IMR-90 (cell line): ENCODE results near the gene GARS1. TPM values are rescaled to one million over a fixed set of nuclear protein-coding genes. Genes with fewer than 3 reads are reported as not detected.

Experiments used
- ATAC-seq: fragments of 200-7000 bp; cut with Tn5 transposase; 2 replicates; pipeline ENCODE4 v1.9.1; 2020; ENCODE audit warnings: low read depth, mild to moderate bottlenecking, moderate library complexity
- BruUV-seq: library from RNA; stranded (reverse); fragments of 400-500 nt; replicated peaks from 2 replicates; lab custom pipeline; 2021; lab: Mats Ljungman, UMichigan
- CTCF ChIA-PET: fragments of 300-600 bp; formaldehyde crosslinking; extraction: SDS; loops from one replicate; lab custom pipeline; 2021; ENCODE audit warnings: antibody characterized with exemption; lab: Yijun Ruan, JAX
- POLR2A ChIA-PET: fragments of 300-600 bp; sonication (Branson Sonifier 250); formaldehyde crosslinking; loops from one replicate; lab custom pipeline; 2022; ENCODE audit warnings: antibody characterized with exemption; ENCODE audit not compliant: unreplicated experiment; lab: Charles Lee
- DNase-seq: peaks from one replicate; pipeline ENCODE4 v3.0.0; 2013
- H2AFZ ChIP-seq: replicated peaks from 2 replicates; pipeline ENCODE3; 2013; ENCODE audit warnings: low read length, mild to moderate bottlenecking; ENCODE audit not compliant: poor library complexity
- H2AK5ac ChIP-seq: 2 replicates; pipeline ENCODE4 v1.6.1; 2013; ENCODE audit warnings: low read depth, low read length, inconsistent platforms
- H2AK9ac ChIP-seq: replicated peaks from 2 replicates; pipeline ENCODE3; 2013; ENCODE audit warnings: mild to moderate bottlenecking, low read depth, low read length, moderate library complexity; ENCODE audit not compliant: poor library complexity
- H2BK120ac ChIP-seq: 2 replicates; pipeline ENCODE4 v1.6.1; 2013; ENCODE audit warnings: low read depth, low read length, inconsistent platforms
- H2BK15ac ChIP-seq: 3 replicates; pipeline ENCODE4 v1.6.1; 2013; ENCODE audit warnings: low read depth, low read length, inconsistent platforms
- H2BK20ac ChIP-seq: 2 replicates; pipeline ENCODE4 v1.6.1; 2013; ENCODE audit warnings: low read depth, mild to moderate bottlenecking, inconsistent platforms, low read length, moderate library complexity
- H2BK5ac ChIP-seq: 2 replicates; pipeline ENCODE4 v1.6.1; 2013; ENCODE audit warnings: mild to moderate bottlenecking, low read depth, low read length, inconsistent platforms; ENCODE audit not compliant: poor library complexity, severe bottlenecking
- H3K14ac ChIP-seq: replicated peaks from 2 replicates; pipeline ENCODE4 v1.6.1; 2013; ENCODE audit warnings: low read depth, low read length, inconsistent platforms
- H3K18ac ChIP-seq: 2 replicates; pipeline ENCODE4 v1.6.1; 2013; ENCODE audit warnings: low read depth, low read length, control low read depth
- H3K23ac ChIP-seq: 2 replicates; pipeline ENCODE4 v1.6.1; 2013; ENCODE audit warnings: low read depth, low read length, inconsistent platforms
- H3K27ac ChIP-seq: 2 replicates; pipeline ENCODE4 v1.5.1; 2013; ENCODE audit warnings: mild to moderate bottlenecking, control low read depth, low read length; ENCODE audit not compliant: insufficient read depth
- H3K27me3 ChIP-seq: 2 replicates; pipeline ENCODE4 v1.6.1; 2013; ENCODE audit warnings: low read length; ENCODE audit not compliant: control insufficient read depth, insufficient read depth
- H3K36me3 ChIP-seq: 2 replicates; pipeline ENCODE4 v1.6.1; 2013; ENCODE audit warnings: low read length, mixed read lengths; ENCODE audit not compliant: control insufficient read depth, insufficient read depth
- H3K4ac ChIP-seq: 2 replicates; pipeline ENCODE4 v1.6.1; 2013; ENCODE audit warnings: low read depth, low read length, inconsistent platforms
- H3K4me1 ChIP-seq: 2 replicates; pipeline ENCODE4 v1.6.1; 2013; ENCODE audit warnings: low read length, mixed read lengths; ENCODE audit not compliant: control insufficient read depth, insufficient read depth
- H3K4me2 ChIP-seq: 2 replicates; pipeline ENCODE4 v1.6.1; 2013; ENCODE audit warnings: low read depth, mild to moderate bottlenecking, control low read depth, low read length, moderate library complexity
- H3K4me3 ChIP-seq: 2 replicates; pipeline ENCODE4 v1.5.1; 2013; ENCODE audit warnings: low read depth, mild to moderate bottlenecking, control low read depth, low read length, moderate library complexity; ENCODE audit not compliant: insufficient read depth
- H3K56ac ChIP-seq: 2 replicates; pipeline ENCODE4 v1.6.1; 2013; ENCODE audit warnings: low read length, inconsistent platforms; ENCODE audit not compliant: insufficient read depth; ENCODE audit errors: extremely low read depth
- H3K79me1 ChIP-seq, 2 experiments: 2 replicates each; pipeline ENCODE4 v1.6.1; 2013; ENCODE audit warnings: low read length in 2 of 2, inconsistent platforms in 1 of 2, low read depth in 1 of 2
- H3K9ac ChIP-seq: 2 replicates; pipeline ENCODE4 v1.6.1; 2013; ENCODE audit warnings: low read depth, low read length, control low read depth
- H3K9me1 ChIP-seq: 2 replicates; pipeline ENCODE4 v1.6.1; 2013; ENCODE audit warnings: low read length, inconsistent platforms; ENCODE audit not compliant: insufficient read depth
- H3K9me3 ChIP-seq: 2 replicates; pipeline ENCODE4 v1.6.1; 2013; ENCODE audit warnings: low read length; ENCODE audit not compliant: control insufficient read depth, insufficient read depth
- H4K20me1 ChIP-seq: 2 replicates; pipeline ENCODE4 v1.6.1; 2013; ENCODE audit warnings: low read length, inconsistent platforms; ENCODE audit not compliant: insufficient read depth
- H4K5ac ChIP-seq: 2 replicates; pipeline ENCODE4 v1.6.1; 2013; ENCODE audit warnings: mild to moderate bottlenecking, low read depth, low read length, control low read depth
- H4K8ac ChIP-seq, 2 experiments: 2 replicates each; pipeline ENCODE4 v1.6.1; 2013; ENCODE audit warnings: low read depth in 2 of 2, low read length in 2 of 2, control low read depth in 1 of 2, inconsistent platforms in 1 of 2
- H4K91ac ChIP-seq: 2 replicates; pipeline ENCODE4 v1.6.1; 2013; ENCODE audit warnings: low read depth, low read length, inconsistent platforms; ENCODE audit not compliant: insufficient read depth
- CEBPB ChIP-seq: IDR thresholded peaks from 2 replicates; pipeline ENCODE4 v1.6.1; 2012; ENCODE audit warnings: low read depth, low read length, improper control_type of control experiment
- CHD1 ChIP-seq: IDR thresholded peaks from 2 replicates; pipeline ENCODE4 v1.6.1; 2012; ENCODE audit warnings: low read depth, low read length, improper control_type of control experiment
- MAZ ChIP-seq: IDR thresholded peaks from 2 replicates; pipeline ENCODE4 v1.6.1; 2012; ENCODE audit warnings: low read depth, mild to moderate bottlenecking, low read length, improper control_type of control experiment, moderate library complexity, borderline replicate concordance
- RFX5 ChIP-seq: IDR thresholded peaks from 2 replicates; pipeline ENCODE4 v1.8.0; 2012; ENCODE audit warnings: low read depth, mild to moderate bottlenecking, low read length, moderate library complexity
- WGBS, 2 experiments: methylation state at CpG; one replicate each; pipeline versions ENCODE4 v1.1.5 to v1.1.7; 2013; ENCODE audit warnings: missing lambda C conversion rate in 2 of 2; ENCODE audit not compliant: insufficient read length in 1 of 2; ENCODE audit errors: extremely low coverage in 2 of 2; 5-methylcytosine and 5-hydroxymethylcytosine counted together
- dilution Hi-C: fragments of 300-500 bp; cut with HindIII; formaldehyde crosslinking; loops from one replicate; pipeline ENCODE4 v1.14.3; 2018; ENCODE audit warnings: low sequenced_read_pairs; ENCODE audit not compliant: unreplicated experiment
- in situ Hi-C: fragments of 300-500 bp; cut with MboI; formaldehyde crosslinking; loops from 3 replicates; pipeline ENCODE4 v1.14.3; 2019; ENCODE audit warnings: low sequenced_read_pairs, inconsistent platforms, mixed read lengths
- intact Hi-C: fragments of 100-400 bp; cut with micrococcal nuclease; formaldehyde crosslinking; loops from 2 replicates; pipeline ENCODE4 v1.10.0; 2022
- polyA plus RNA-seq, 3 experiments: library from polyadenylated mRNA; depleted of rRNA; stranded (reverse); fragments of >200 nt; gene quantifications; 2 replicates each; pipeline ENCODE4 v1.2.3, GENCODE V29; 2012; ENCODE audit warnings: low replicate concordance in 1 of 3
- total RNA-seq: library from RNA; depleted of rRNA; stranded (reverse); fragments of >200 nt; gene quantifications from 2 replicates; pipeline ENCODE4 v1.2.3, GENCODE V29; 2012

GARS1 gene
- total and polyA plus RNA-seq, 2 of the 4 experiments (the other 2 are of a cell fraction) = 105 to 551 TPM

- Histone ChIP-seq H2AFZ (no peak overlapping the region), H3K23ac (no peak overlapping the region), H4K5ac (no peak overlapping the region), H4K20me1 (no peaks in the 10 kb centered on the region), H3K18ac (no peak overlapping the region), H3K4ac (no peak overlapping the region), H3K14ac (no peak overlapping the region), H4K91ac (no peak overlapping the region), H3K4me2 (no peak overlapping the region), H2BK15ac (no peak overlapping the region), H2BK5ac (no peak overlapping the region), H2AK9ac (no peak overlapping the region), H2AK5ac (no peak overlapping the region), H3K9me1 (peaks cover 3% of the 10 kb centered on the region; the same call in 1 of the 2 replicates), H3K36me3 (peaks cover 3% of the 10 kb centered on the region), H3K4me1 (no peaks in the 10 kb centered on the region), H2BK120ac (no peak overlapping the region), H3K56ac (no peak overlapping the region), H4K8ac (no peak overlapping the region), H2BK20ac (no peak overlapping the region), H3K27me3 (no peaks in the 10 kb centered on the region; the same call in 1 of the 2 replicates), H3K27ac (no peak overlapping the region), H3K4me3 (no peak overlapping the region), H3K9me3 (no peaks in the 10 kb centered on the region), H3K9ac (no peak overlapping the region), H3K79me1 (no peaks in the 10 kb centered on the region)
- no peak for DNase-seq
- intact Hi-C loops (no loop called here), dilution Hi-C loops (no loop called here), in situ Hi-C loops (no loop called here)
- ChIA-PET CTCF (no interaction called here), POLR2A (no interaction called here)
- ATAC-seq = no peak
- BruUV-seq = no TSS peak
- no peak for TF ChIP-seq MAZ
- no peak for TF ChIP-seq CHD1
- TF ChIP-seq RFX5 = no peak
- TF ChIP-seq CEBPB = no peak
- WGBS, 2 experiments = 72% methylated on average over 4 of the region's 13 CpGs; no CpG with 5 or more reads in 1 of the 2 experiments
Observed at GRCh38 chr7:30649717-30650420, 55.2 kb downstream of the GARS1 start.
